Measurements from ENCODE around the gene SDF2L1.

SDF2L1 gene

GRCh38 chr22:21622011-21622918 is 19.8 kb upstream of the SDF2L1 start:
- no peak for DNase-seq

- DNase-seq, result no peak
These were observed 19.0 kb upstream of the SDF2L1 start for GRCh38 chr22:21622919-21623647.

GRCh38 chr22:21623648-21623970 is 18.5 kb upstream of the SDF2L1 start:
- DNase-seq, result no peak

GRCh38 chr22:21624120-21624879 is 17.8 kb upstream of the SDF2L1 start:
- DNase-seq, result peak; percentile 36

- no peak for DNase-seq
These were observed 17.0 kb upstream of the SDF2L1 start for GRCh38 chr22:21624880-21625791.

DNA sequence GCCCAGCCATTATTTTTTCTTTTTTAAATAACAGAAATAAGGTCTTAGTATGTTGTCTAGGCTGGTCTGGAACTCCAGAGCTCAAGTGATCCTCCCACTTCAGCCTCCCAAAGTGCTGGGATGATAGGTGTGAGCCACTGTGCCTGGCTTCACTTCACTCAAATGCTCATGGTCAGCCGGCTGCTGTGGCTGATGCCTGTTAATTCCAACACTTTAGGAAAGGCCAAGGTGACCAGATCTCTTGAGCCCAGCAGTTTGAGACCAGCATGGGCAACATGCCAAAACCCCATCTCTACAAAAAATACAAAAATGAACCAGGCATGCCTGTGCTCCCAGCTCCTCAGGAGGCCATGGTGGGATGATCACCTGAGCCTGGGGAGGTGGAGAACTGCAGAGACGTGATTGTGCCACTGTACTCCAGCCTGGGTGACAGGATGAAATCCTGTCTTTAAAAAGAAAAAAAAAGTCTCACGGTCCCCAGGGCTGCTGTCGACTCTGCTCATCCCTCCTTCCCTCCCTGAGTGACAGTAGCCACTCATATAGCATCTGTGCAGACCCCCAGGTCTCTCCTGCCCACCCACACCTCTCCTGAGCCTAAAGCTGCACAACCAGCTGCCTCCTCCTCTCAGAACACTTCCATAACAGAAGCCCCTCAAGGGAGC is 15.9 kb upstream of the SDF2L1 start:
- no peak for DNase-seq

GRCh38 chr22:21626735-21627469 is 15.2 kb upstream of the SDF2L1 start:
- no peak for DNase-seq

DNA sequence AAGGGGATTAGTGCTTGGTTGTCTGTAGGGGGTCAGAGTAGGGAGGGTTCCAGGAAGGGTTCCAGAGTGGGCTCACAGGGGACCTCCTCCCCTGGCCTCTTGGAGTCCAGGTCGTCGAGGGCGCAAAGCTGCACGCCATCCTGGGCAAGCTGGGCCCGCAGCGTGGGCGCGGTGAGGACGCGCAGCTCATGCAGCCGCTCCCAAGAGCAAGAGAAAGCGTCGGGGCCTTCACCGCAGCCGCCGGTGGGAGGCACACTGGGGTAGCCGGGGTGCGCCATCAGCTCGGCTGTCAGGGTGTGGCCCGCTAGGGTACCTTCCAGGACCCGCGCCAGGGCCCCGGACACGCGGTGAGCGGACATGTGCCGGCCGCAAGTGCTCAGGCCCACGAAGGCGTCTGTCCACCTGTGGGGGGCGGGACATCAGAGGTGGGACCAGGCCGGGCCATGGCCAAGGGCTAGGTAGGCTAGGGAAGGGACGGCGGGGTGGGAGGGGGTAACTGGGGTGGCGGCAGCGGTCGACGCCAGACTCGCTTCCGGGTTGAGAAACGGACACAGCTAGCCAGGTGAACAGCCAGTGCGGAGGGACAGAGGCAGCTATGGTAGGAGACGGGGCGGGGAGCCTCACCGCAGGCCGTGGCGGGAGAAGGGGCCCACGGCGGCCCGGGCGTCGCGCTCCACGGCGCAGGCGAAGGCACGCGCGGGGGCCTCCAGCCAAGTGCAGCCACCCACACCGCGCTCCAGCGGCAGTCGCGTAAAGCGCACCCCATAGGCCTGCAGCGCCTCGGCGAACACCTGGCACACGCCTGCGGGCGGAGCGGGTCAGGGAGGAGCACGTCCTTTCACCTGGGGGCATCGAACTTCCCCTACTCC is 13.5 kb upstream of the SDF2L1 start:
- no peak for DNase-seq

GRCh38 chr22:21629255-21630149 is 12.6 kb upstream of the SDF2L1 start, which contains the start of gene YDJC:
Gene YDJC, minus strand, starts transcription at chr22:21630022. Its CDS starts 8 bp downstream, at chr22:21630014.
- DNase-seq, result peak; percentile 93

- DNase-seq, result no peak
These were observed 11.1 kb upstream of the SDF2L1 start for GRCh38 chr22:21631025-21631424.

GRCh38 chr22:21632237-21632895 is 9.7 kb upstream of the SDF2L1 start, which contains the start of gene CCDC116:
Gene CCDC116, plus strand, starts transcription at chr22:21632760. Its CDS starts 422 bp downstream, at chr22:21633182.
- peak; percentile 52 for DNase-seq

- DNase-seq, result no peak
These were observed 9.2 kb upstream of the SDF2L1 start for GRCh38 chr22:21632931-21633330.

DNA sequence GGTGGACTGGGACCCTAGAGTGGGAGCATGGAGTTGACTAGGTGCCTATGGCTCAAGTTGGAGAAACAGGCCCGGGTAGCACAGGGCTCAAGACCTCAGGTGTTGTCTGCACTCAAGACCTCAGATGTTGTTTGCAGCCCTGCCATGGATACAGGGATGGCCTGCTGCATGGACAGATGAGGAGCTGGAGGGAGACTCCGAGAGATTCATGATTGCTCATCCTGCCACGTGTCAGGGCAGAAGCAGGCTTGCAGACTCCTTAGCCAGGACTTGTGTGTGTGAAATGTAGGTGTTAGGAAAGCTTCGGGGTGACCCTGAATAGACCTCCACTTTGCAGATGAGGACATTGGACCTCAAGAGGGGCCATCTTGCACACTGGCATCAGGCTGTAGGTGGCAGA is 8.6 kb upstream of the SDF2L1 start:
- no peak for DNase-seq

DNA sequence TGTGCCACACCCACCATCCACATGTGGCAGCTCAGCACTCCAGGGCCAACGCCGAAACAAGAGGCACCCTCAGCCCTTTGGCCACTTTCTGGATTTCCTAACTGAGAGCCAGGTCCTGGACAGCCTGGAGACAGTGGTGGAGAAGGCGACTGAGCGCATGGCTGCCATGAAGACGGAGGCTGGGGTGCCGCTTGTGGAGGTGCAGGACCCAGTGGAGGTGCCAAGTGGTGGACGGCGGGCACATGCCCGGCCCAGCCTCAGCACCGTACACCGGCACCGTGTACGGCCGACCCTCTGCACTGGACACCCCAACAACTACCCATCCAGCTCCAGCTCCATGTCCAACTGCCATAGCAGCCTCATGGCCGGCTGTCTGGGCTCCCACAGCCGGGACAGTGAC is 8.0 kb upstream of the SDF2L1 start:
- no peak for DNase-seq

- DNase-seq, result no peak
These were observed 7.3 kb upstream of the SDF2L1 start for GRCh38 chr22:21634844-21635243.

- DNase-seq, result no peak
These were observed 6.2 kb upstream of the SDF2L1 start for GRCh38 chr22:21635771-21636510.

GRCh38 chr22:21636629-21637218 is 5.4 kb upstream of the SDF2L1 start:
- no peak for DNase-seq
